Loucy (cell line): ENCODE data around the gene SPTLC1.
"Not testable (repeated sequence)": the region's sequence is repeated elsewhere in the genome, so short reads cannot be mapped to it uniquely, and the experiment has no call there.

Source experiments
- H2AFZ ChIP-seq: fragments of 200-600 bp; sonication (generic); 2 replicates; pipeline ENCODE4 v1.6.0; 2016; ENCODE audit warnings: antibody characterized with exemption, mild to moderate bottlenecking, low read length, moderate library complexity
- H3F3A ChIP-seq: fragments of 200-600 bp; 2 replicates; pipeline ENCODE4 v1.6.0; 2016; ENCODE audit warnings: antibody characterized with exemption, low read depth, mild to moderate bottlenecking
- H3K27me3 ChIP-seq: fragments of 200-600 bp; sonication (generic); 2 replicates; pipeline ENCODE4 v1.6.1; 2014; ENCODE audit warnings: low read length, mild to moderate bottlenecking; ENCODE audit not compliant: insufficient read depth, poor library complexity, severe bottlenecking
- H3K36me3 ChIP-seq: fragments of 200-600 bp; sonication (generic); 2 replicates; pipeline ENCODE4 v1.6.1; 2016; ENCODE audit warnings: low read length; ENCODE audit not compliant: insufficient read depth
- H3K4me1 ChIP-seq: fragments of 200-600 bp; sonication (generic); 2 replicates; pipeline ENCODE4 v1.5.1; 2014; ENCODE audit warnings: low read length, mild to moderate bottlenecking; ENCODE audit not compliant: insufficient read depth, poor library complexity, severe bottlenecking
- H3K4me2 ChIP-seq: fragments of 200-600 bp; sonication (generic); 2 replicates; pipeline ENCODE4 v1.6.0; 2014; ENCODE audit warnings: antibody characterized with exemption, low read length, low read depth, mild to moderate bottlenecking; ENCODE audit not compliant: poor library complexity, severe bottlenecking
- H3K4me3 ChIP-seq: fragments of 200-600 bp; sonication (generic); 2 replicates; pipeline ENCODE4 v1.5.1; 2014; ENCODE audit warnings: low read length, mild to moderate bottlenecking, mixed read lengths; ENCODE audit not compliant: poor library complexity, severe bottlenecking
- H3K79me2 ChIP-seq: fragments of 200-600 bp; sonication (generic); 2 replicates; pipeline ENCODE4 v1.6.1; 2014; ENCODE audit warnings: low read length; ENCODE audit not compliant: insufficient read depth
- H3K9ac ChIP-seq: fragments of 200-600 bp; sonication (generic); 2 replicates; pipeline ENCODE4 v1.6.0; 2014; ENCODE audit warnings: mild to moderate bottlenecking, low read depth, low read length, moderate library complexity; ENCODE audit not compliant: poor library complexity, severe bottlenecking
- H3K9me2 ChIP-seq: fragments of 200-600 bp; sonication (generic); replicated peaks from 2 replicates; pipeline ENCODE4 v1.6.1; 2016; ENCODE audit warnings: low read depth, low read length, mixed read lengths
- H3K9me3 ChIP-seq: fragments of 200-600 bp; sonication (generic); 2 replicates; pipeline ENCODE4 v1.6.1; 2014; ENCODE audit warnings: mild to moderate bottlenecking, antibody characterized with exemption, low read length, low read depth; ENCODE audit not compliant: insufficient read depth
- H4K20me1 ChIP-seq: fragments of 200-600 bp; sonication (generic); 2 replicates; pipeline ENCODE4 v1.6.0; 2014; ENCODE audit warnings: antibody characterized with exemption, low read length, mild to moderate bottlenecking; ENCODE audit not compliant: insufficient read depth, poor library complexity, severe bottlenecking
- CTCF ChIP-seq: fragments of 200-600 bp; sonication (generic); conservative IDR thresholded peaks from 2 replicates; pipeline ENCODE4 v1.5.1; 2014; ENCODE audit warnings: mild to moderate bottlenecking, antibody characterized with exemption, low read length
- EZH2phosphoT487 ChIP-seq: fragments of 200-600 bp; IDR thresholded peaks from 2 replicates; pipeline ENCODE4 v1.6.1; 2018; ENCODE audit warnings: antibody characterized with exemption, mild to moderate bottlenecking, moderate library complexity, borderline replicate concordance

The SPTLC1 gene

GRCh38 chr9:92141144-92142129, 26.2 kb upstream of the SPTLC1 start:
- no peaks in the 10 kb centered on the region for H4K20me1 ChIP-seq
- H3K9me2 ChIP-seq = no peaks in the 10 kb centered on the region
- H3K27me3 ChIP-seq = no peaks in the 10 kb centered on the region
- no peak overlapping the region for H3K9ac ChIP-seq
- no peaks in the 10 kb centered on the region for H3K9me3 ChIP-seq
- H3K4me3 ChIP-seq = no peak overlapping the region
- no peaks in the 10 kb centered on the region for H3K4me1 ChIP-seq
- H2AFZ ChIP-seq = no peak overlapping the region
- no peak overlapping the region for H3K4me2 ChIP-seq
- H3F3A ChIP-seq = no peaks in the 10 kb centered on the region
- H3K36me3 ChIP-seq = no peaks in the 10 kb centered on the region
- TF ChIP-seq CTCF = no peak
- TF ChIP-seq EZH2phosphoT487 = no peak
- H3K79me2 ChIP-seq = no peaks in the 10 kb centered on the region

GRCh38 chr9:92140754-92141143, 25.5 kb upstream of the SPTLC1 start:
- Histone ChIP-seq H3K4me2 (no peak overlapping the region), H3K4me1 (no peaks in the 10 kb centered on the region), H3F3A (no peaks in the 10 kb centered on the region), H4K20me1 (no peaks in the 10 kb centered on the region), H3K79me2 (no peaks in the 10 kb centered on the region), H2AFZ (peak overlapping the region; percentile 41; the same call in 1 of the 2 replicates), H3K36me3 (no peaks in the 10 kb centered on the region), H3K4me3 (no peak overlapping the region), H3K9me2 (no peaks in the 10 kb centered on the region), H3K27me3 (no peaks in the 10 kb centered on the region), H3K9ac (no peak overlapping the region), H3K9me3 (no peaks in the 10 kb centered on the region)
- no peak for TF ChIP-seq CTCF
- no peak for TF ChIP-seq EZH2phosphoT487

GRCh38 chr9:92140074-92140753, 25.0 kb upstream of the SPTLC1 start:
- H3K4me2 ChIP-seq = peak overlapping the region; percentile 37
- H3K9me3 ChIP-seq = no peaks in the 10 kb centered on the region
- no peaks in the 10 kb centered on the region for H3K4me1 ChIP-seq
- peak overlapping the region; percentile 59; the same call in 1 of the 2 replicates for H2AFZ ChIP-seq
- H3K27me3 ChIP-seq = no peaks in the 10 kb centered on the region
- no peak overlapping the region for H3K4me3 ChIP-seq
- H3K79me2 ChIP-seq = no peaks in the 10 kb centered on the region
- H3K9me2 ChIP-seq = no peaks in the 10 kb centered on the region
- no peaks in the 10 kb centered on the region for H3F3A ChIP-seq
- TF ChIP-seq EZH2phosphoT487 (no peak), CTCF (peak; percentile 95)
- H3K36me3 ChIP-seq = no peaks in the 10 kb centered on the region
- no peaks in the 10 kb centered on the region for H4K20me1 ChIP-seq
- no peak overlapping the region for H3K9ac ChIP-seq

- H4K20me1 ChIP-seq, H2AFZ ChIP-seq, H3K79me2 ChIP-seq, H3K27me3 ChIP-seq, H3K9me2 ChIP-seq, H3K4me3 ChIP-seq, H3K4me2 ChIP-seq, H3K36me3 ChIP-seq, H3K9ac ChIP-seq, H3F3A ChIP-seq, H3K9me3 ChIP-seq, H3K4me1 ChIP-seq: not testable (repeated sequence)
Observed at GRCh38 chr9:92138960-92139540, 23.8 kb upstream of the SPTLC1 start.
